ENCODE results near the gene WWC2. TPM values are rescaled to one million over a fixed set of nuclear protein-coding genes. Genes with fewer than 3 reads are reported as not detected.

The WWC2 gene
- total and polyA plus RNA-seq, 12 donors, result 6.0 to 37.4 (median 31.2) TPM

- H3K4me3 ChIP-seq, result peak overlapping the region in 7 of 10 donors; percentile 13 to 34 (median 20)
Observed at GRCh38 chr4:183342541-183343533, 243.8 kb downstream of the WWC2 start.

GRCh38 chr4:183343730-183344129 is 244.7 kb downstream of the WWC2 start:
- intact Hi-C loops (cut with DNase I), result no loop called here
- no peak overlapping the region for H3K4me3 ChIP-seq
- 92 to 93% methylated on average over 7 of the region's 7 CpGs for WGBS, 2 donors
- no peaks in the 10 kb centered on the region for H3K9me3 ChIP-seq
- ATAC-seq, result no peak
- H3K4me1 ChIP-seq, result peaks cover 0 to 21% (median 10%) of the 10 kb centered on the region in 9 donors
- H3K27ac ChIP-seq, result no peak overlapping the region
- no peaks in the 10 kb centered on the region for H3K36me3 ChIP-seq
- TF ChIP-seq CTCF (IDR thresholded peaks at IDR 0.05), result no peak
- no peak for DNase-seq
- peaks cover 0 to 28% (median 16%) of the 10 kb centered on the region in 7 donors for H3K27me3 ChIP-seq

More at GRCh38 chr4:183342541-183343533, 243.8 kb downstream of the WWC2 start:
- DNase-seq (peak in 1 of 2 donors; percentile 20), ATAC-seq (peak in 6 of 8 donors; percentile 48 to 69 (median 62))
- WGBS, 2 donors, result 23 to 26% methylated on average over 38 to 40 of the region's 40 CpGs
- Histone ChIP-seq H3K36me3 (no peaks in the 10 kb centered on the region), H3K9me3 (no peaks in the 10 kb centered on the region), H3K27ac (no peak overlapping the region), H3K4me1 (peaks cover 0 to 12% (median 10%) of the 10 kb centered on the region in 9 donors), H3K27me3 (peaks cover 0 to 28% (median 16%) of the 10 kb centered on the region in 7 donors)
- TF ChIP-seq CTCF (IDR thresholded peaks at IDR 0.05), result no peak
- intact Hi-C loops (cut with DNase I), result no loop called here

GRCh38 chr4:183344523-183345255 is 245.6 kb downstream of the WWC2 start:
- 88 to 90% methylated on average over 15 of the region's 15 CpGs for WGBS, 2 donors
- no peak for DNase-seq
- H3K4me3 ChIP-seq, result no peak overlapping the region

More at GRCh38 chr4:183344523-183345255, 245.6 kb downstream of the WWC2 start:
- peaks cover 0 to 31% (median 10%) of the 10 kb centered on the region in 9 donors for H3K4me1 ChIP-seq
- H3K9me3 ChIP-seq, result no peaks in the 10 kb centered on the region
- H3K27ac ChIP-seq, result no peak overlapping the region
- peaks cover 0 to 28% (median 16%) of the 10 kb centered on the region in 7 donors for H3K27me3 ChIP-seq
- no peak for TF ChIP-seq CTCF (IDR thresholded peaks at IDR 0.05)
- intact Hi-C loops (cut with DNase I), result no loop called here
- no peaks in the 10 kb centered on the region for H3K36me3 ChIP-seq
- ATAC-seq, result no peak
